Activated naive CD8-positive, alpha-beta T cell treated with anti-CD3 and anti-CD28 coated beads, Interleukin-2, amount 50 U/mL, for 24 hours (primary cell): ENCODE data around the gene CHRNB1.
A peak's percentile ranks its signal among the peaks of the same experiment; 100 is the strongest.
"Not testable (repeated sequence)": the region's sequence is repeated elsewhere in the genome, so short reads cannot be mapped to it uniquely, and the experiment has no call there.

ENCODE experiments used
- ATAC-seq: fragments of 150-1000 bp; cut with Tn5 transposase; one replicate; pipeline ENCODE4 v1.10.0; 2021
- DNase-seq: peaks from one replicate; pipeline ENCODE4 v3.0.0; 2021
- H3K27ac Mint-ChIP-seq: one replicate; pipeline ENCODE4 v1.8.0; 2021; ENCODE audit warnings: mild to moderate bottlenecking, mixed read lengths
- H3K27me3 Mint-ChIP-seq: one replicate; pipeline ENCODE4 v1.8.0; 2021; ENCODE audit warnings: mixed read lengths
- H3K36me3 Mint-ChIP-seq: one replicate; pipeline ENCODE4 v1.8.0; 2021; ENCODE audit warnings: low read depth, mixed read lengths
- H3K4me1 Mint-ChIP-seq: one replicate; pipeline ENCODE4 v1.8.0; 2021; ENCODE audit warnings: mixed read lengths
- H3K4me3 Mint-ChIP-seq: one replicate; pipeline ENCODE4 v1.8.0; 2021; ENCODE audit warnings: mild to moderate bottlenecking, moderate library complexity, mixed read lengths
- H3K9me3 Mint-ChIP-seq: one replicate; pipeline ENCODE4 v1.8.0; 2021; ENCODE audit warnings: mixed read lengths

The CHRNB1 gene

GRCh38 chr17:7464081-7464480 lies 19.2 kb downstream of the CHRNB1 start:
- no peaks in the 10 kb centered on the region for H3K9me3 Mint-ChIP-seq
- no peak for ATAC-seq
- H3K27me3 Mint-ChIP-seq = no peaks in the 10 kb centered on the region
- DNase-seq = no peak
- H3K36me3 Mint-ChIP-seq = peaks cover 6% of the 10 kb centered on the region
- H3K27ac Mint-ChIP-seq = no peak overlapping the region
- no peak overlapping the region for H3K4me3 Mint-ChIP-seq
- peaks cover 16% of the 10 kb centered on the region for H3K4me1 Mint-ChIP-seq

- ATAC-seq (no peak), DNase-seq (no peak)
- Mint-ChIP-seq H3K27ac (no peak overlapping the region), H3K36me3 (peaks cover 6% of the 10 kb centered on the region), H3K27me3 (no peaks in the 10 kb centered on the region), H3K4me1 (peaks cover 15% of the 10 kb centered on the region), H3K4me3 (no peak overlapping the region), H3K9me3 (no peaks in the 10 kb centered on the region)
These were observed 20.9 kb downstream of the CHRNB1 start for GRCh38 chr17:7465597-7466275.

- Mint-ChIP-seq H3K4me1 (peaks cover 18% of the 10 kb centered on the region), H3K36me3 (peaks cover 3% of the 10 kb centered on the region), H3K4me3 (no peak overlapping the region), H3K9me3 (no peaks in the 10 kb centered on the region), H3K27me3 (no peaks in the 10 kb centered on the region), H3K27ac (peak overlapping the region; percentile 71)
- ATAC-seq (no peak), DNase-seq (no peak)
These were observed 21.4 kb downstream of the CHRNB1 start for GRCh38 chr17:7466318-7466638.

GRCh38 chr17:7466639-7467341 lies 21.9 kb downstream of the CHRNB1 start:
- peak overlapping the region; percentile 71 for H3K27ac Mint-ChIP-seq
- DNase-seq (no peak), ATAC-seq (no peak)
- H3K4me3 Mint-ChIP-seq = no peak overlapping the region
- H3K27me3 Mint-ChIP-seq = no peaks in the 10 kb centered on the region
- peaks cover 3% of the 10 kb centered on the region for H3K36me3 Mint-ChIP-seq
- H3K4me1 Mint-ChIP-seq = peaks cover 23% of the 10 kb centered on the region
- H3K9me3 Mint-ChIP-seq = no peaks in the 10 kb centered on the region

- H3K4me1 Mint-ChIP-seq = peaks cover 26% of the 10 kb centered on the region
- no peak overlapping the region for H3K4me3 Mint-ChIP-seq
- H3K27ac Mint-ChIP-seq = peak overlapping the region; percentile 71
- DNase-seq (no peak), ATAC-seq (no peak)
- no peaks in the 10 kb centered on the region for H3K9me3 Mint-ChIP-seq
- peaks cover 3% of the 10 kb centered on the region for H3K36me3 Mint-ChIP-seq
- H3K27me3 Mint-ChIP-seq = no peaks in the 10 kb centered on the region
These were observed 22.6 kb downstream of the CHRNB1 start for GRCh38 chr17:7467498-7467897.

GRCh38 chr17:7468290-7468689 lies 23.4 kb downstream of the CHRNB1 start:
- DNase-seq = no peak
- H3K27ac Mint-ChIP-seq = no peak overlapping the region
- peaks cover 3% of the 10 kb centered on the region for H3K36me3 Mint-ChIP-seq
- no peak overlapping the region for H3K4me3 Mint-ChIP-seq
- H3K27me3 Mint-ChIP-seq = no peaks in the 10 kb centered on the region
- ATAC-seq = no peak
- H3K4me1 Mint-ChIP-seq = peaks cover 26% of the 10 kb centered on the region
- H3K9me3 Mint-ChIP-seq = no peaks in the 10 kb centered on the region

GRCh38 chr17:7468804-7469389 lies 24.0 kb downstream of the CHRNB1 start:
- peaks cover 28% of the 10 kb centered on the region for H3K4me1 Mint-ChIP-seq

GRCh38 chr17:7469843-7470242 lies 25.0 kb downstream of the CHRNB1 start:
- not testable (repeated sequence) for ATAC-seq, DNase-seq, H3K36me3 Mint-ChIP-seq, H3K9me3 Mint-ChIP-seq, H3K27me3 Mint-ChIP-seq, H3K27ac Mint-ChIP-seq, H3K4me3 Mint-ChIP-seq
- peaks cover 33% of the 10 kb centered on the region for H3K4me1 Mint-ChIP-seq

More at GRCh38 chr17:7468804-7469389, 24.0 kb downstream of the CHRNB1 start:
- ATAC-seq (no peak), DNase-seq (no peak)
- H3K36me3 Mint-ChIP-seq = peaks cover 2% of the 10 kb centered on the region
- H3K9me3 Mint-ChIP-seq = no peaks in the 10 kb centered on the region
- no peak overlapping the region for H3K4me3 Mint-ChIP-seq
- no peaks in the 10 kb centered on the region for H3K27me3 Mint-ChIP-seq
- H3K27ac Mint-ChIP-seq = no peak overlapping the region

GRCh38 chr17:7470457-7470973 lies 25.7 kb downstream of the CHRNB1 start:
- H3K4me3 Mint-ChIP-seq, ATAC-seq: not testable (repeated sequence)
- peak overlapping the region; percentile 39 for H3K27ac Mint-ChIP-seq

GRCh38 chr17:7471729-7472128 lies 26.9 kb downstream of the CHRNB1 start:
- no peaks in the 10 kb centered on the region for H3K9me3 Mint-ChIP-seq
- no peak overlapping the region for H3K4me3 Mint-ChIP-seq

More at GRCh38 chr17:7470457-7470973, 25.7 kb downstream of the CHRNB1 start:
- DNase-seq, H3K9me3 Mint-ChIP-seq, H3K27me3 Mint-ChIP-seq, H3K36me3 Mint-ChIP-seq: not testable (repeated sequence)
- H3K4me1 Mint-ChIP-seq = peaks cover 36% of the 10 kb centered on the region

GRCh38 chr17:7474767-7475166 lies 29.9 kb downstream of the CHRNB1 start:
- not testable (repeated sequence) for H3K27ac Mint-ChIP-seq, ATAC-seq, H3K9me3 Mint-ChIP-seq, H3K4me3 Mint-ChIP-seq, H3K27me3 Mint-ChIP-seq, H3K36me3 Mint-ChIP-seq, DNase-seq
- H3K4me1 Mint-ChIP-seq = peaks cover 54% of the 10 kb centered on the region

More at GRCh38 chr17:7471729-7472128, 26.9 kb downstream of the CHRNB1 start:
- peaks cover 5% of the 10 kb centered on the region for H3K36me3 Mint-ChIP-seq
- DNase-seq (no peak), ATAC-seq (no peak)
- peak overlapping the region; percentile 53 for H3K27ac Mint-ChIP-seq
- H3K4me1 Mint-ChIP-seq = peaks cover 47% of the 10 kb centered on the region
- no peaks in the 10 kb centered on the region for H3K27me3 Mint-ChIP-seq

GRCh38 chr17:7475764-7476422 lies 31.0 kb downstream of the CHRNB1 start:
- Mint-ChIP-seq H3K4me3 (no peak overlapping the region), H3K9me3 (no peaks in the 10 kb centered on the region), H3K27me3 (no peaks in the 10 kb centered on the region), H3K36me3 (peaks cover 3% of the 10 kb centered on the region), H3K27ac (peak overlapping the region; percentile 54), H3K4me1 (peaks cover 63% of the 10 kb centered on the region)
- ATAC-seq (no peak), DNase-seq (no peak)

GRCh38 chr17:7476494-7476893 lies 31.6 kb downstream of the CHRNB1 start:
- peak overlapping the region; percentile 54 for H3K27ac Mint-ChIP-seq
- no peaks in the 10 kb centered on the region for H3K27me3 Mint-ChIP-seq
- H3K4me1 Mint-ChIP-seq = peaks cover 62% of the 10 kb centered on the region
- peaks cover 3% of the 10 kb centered on the region for H3K36me3 Mint-ChIP-seq
- ATAC-seq (no peak), DNase-seq (no peak)
- no peaks in the 10 kb centered on the region for H3K9me3 Mint-ChIP-seq
- H3K4me3 Mint-ChIP-seq = peak overlapping the region; percentile 89

GRCh38 chr17:7476951-7477350 lies 32.1 kb downstream of the CHRNB1 start:
- no peaks in the 10 kb centered on the region for H3K27me3 Mint-ChIP-seq
- peaks cover 60% of the 10 kb centered on the region for H3K4me1 Mint-ChIP-seq
- peak overlapping the region; percentile 91 for H3K27ac Mint-ChIP-seq
- peaks cover 3% of the 10 kb centered on the region for H3K36me3 Mint-ChIP-seq
- ATAC-seq (no peak), DNase-seq (no peak)
- peak overlapping the region; percentile 89 for H3K4me3 Mint-ChIP-seq
- no peaks in the 10 kb centered on the region for H3K9me3 Mint-ChIP-seq
